ENCODE data around the gene CYTL1.

DNA sequence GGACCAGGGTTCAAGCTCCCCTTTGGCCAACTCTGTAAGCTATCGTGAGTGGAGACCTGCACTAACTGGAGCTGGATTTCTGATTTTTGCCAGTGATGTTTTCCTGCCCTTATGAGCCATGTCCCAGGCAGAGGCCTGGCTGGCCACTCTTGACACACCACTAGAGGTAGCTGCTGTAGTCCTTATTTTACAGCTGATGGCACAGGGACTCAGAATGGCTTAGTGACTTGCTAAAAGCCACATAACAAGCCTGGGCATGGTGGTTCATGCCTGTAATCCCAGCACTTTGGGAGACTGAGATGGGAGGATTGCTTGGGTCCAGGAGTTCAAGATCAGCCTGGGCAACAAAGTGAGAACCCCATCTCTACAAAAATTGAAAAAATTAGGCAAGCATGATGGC lies 33.4 kb downstream of the CYTL1 start:
- TF ChIP-seq, protein P1, sequence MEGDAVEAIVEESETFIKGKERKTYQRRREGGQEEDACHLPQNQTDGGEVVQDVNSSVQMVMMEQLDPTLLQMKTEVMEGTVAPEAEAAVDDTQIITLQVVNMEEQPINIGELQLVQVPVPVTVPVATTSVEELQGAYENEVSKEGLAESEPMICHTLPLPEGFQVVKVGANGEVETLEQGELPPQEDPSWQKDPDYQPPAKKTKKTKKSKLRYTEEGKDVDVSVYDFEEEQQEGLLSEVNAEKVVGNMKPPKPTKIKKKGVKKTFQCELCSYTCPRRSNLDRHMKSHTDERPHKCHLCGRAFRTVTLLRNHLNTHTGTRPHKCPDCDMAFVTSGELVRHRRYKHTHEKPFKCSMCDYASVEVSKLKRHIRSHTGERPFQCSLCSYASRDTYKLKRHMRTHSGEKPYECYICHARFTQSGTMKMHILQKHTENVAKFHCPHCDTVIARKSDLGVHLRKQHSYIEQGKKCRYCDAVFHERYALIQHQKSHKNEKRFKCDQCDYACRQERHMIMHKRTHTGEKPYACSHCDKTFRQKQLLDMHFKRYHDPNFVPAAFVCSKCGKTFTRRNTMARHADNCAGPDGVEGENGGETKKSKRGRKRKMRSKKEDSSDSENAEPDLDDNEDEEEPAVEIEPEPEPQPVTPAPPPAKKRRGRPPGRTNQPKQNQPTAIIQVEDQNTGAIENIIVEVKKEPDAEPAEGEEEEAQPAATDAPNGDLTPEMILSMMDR (IDR thresholded peaks at IDR 0.05): no peak
- TF ChIP-seq POLR2A (IDR thresholded peaks at IDR 0.05) (no peak), POLR2AphosphoS5 (IDR thresholded peaks at IDR 0.05; ENCODE audit: insufficient read depth in 1 of 2, low read depth in 1 of 2) (no peak)

All from vagina (tissue), 2 donors.